ENCODE measurements around the gene ANKRD55.

The ANKRD55 gene

DNA sequence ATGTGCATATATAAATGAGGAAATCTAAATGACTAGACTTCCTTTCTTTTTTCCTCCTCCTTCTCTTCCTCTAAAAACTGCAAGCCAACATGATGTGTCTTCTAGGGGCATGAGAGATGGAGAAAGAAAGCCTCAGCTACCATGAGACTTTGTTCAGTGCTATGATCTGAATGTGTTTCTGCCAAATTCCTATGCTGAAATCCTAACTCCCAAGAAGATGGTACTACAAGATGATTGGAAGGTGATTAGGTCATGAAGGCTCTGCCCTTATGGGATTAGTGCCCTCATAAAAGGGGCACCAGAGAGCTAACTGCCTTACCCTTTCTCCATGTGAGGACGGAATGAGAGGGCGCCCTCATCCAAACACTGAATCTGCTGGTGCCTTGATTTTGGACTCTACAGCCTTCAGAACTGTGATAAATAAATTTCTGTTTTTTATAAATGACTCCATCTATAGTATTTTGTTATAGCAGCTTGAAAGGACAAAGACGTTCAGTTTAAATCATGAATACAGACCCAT is 166.1 kb downstream of the ANKRD55 start:
- no peak for TF ChIP-seq CTCF (conservative IDR thresholded peaks at IDR 0.05; ENCODE audit: low read depth, low read length)
- no peak overlapping the region for H3K4me3 ChIP-seq (ENCODE audit: low read length)
- no peak for DNase-seq (ENCODE audit: low read depth)

DNA sequence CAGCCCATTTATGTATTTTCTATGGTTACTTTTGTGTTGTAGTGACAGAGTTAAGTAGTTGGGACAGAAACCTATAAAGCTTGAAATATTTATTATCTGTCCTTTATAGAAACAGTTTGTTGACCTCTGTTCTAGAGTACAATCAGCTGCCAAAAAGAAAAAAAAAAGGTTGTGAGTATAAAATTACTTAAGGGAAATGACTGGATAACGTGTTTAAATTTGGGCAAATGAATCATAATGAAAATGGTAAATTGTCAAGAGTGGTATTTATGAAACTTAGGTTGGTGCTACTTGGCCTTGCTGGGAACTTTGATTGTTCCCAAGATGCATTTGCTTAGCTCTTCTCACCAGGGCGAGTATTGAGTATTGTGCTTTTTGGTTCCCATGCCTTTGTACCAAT is 168.1 kb downstream of the ANKRD55 start:
- no peak for DNase-seq (ENCODE audit: low read depth)
- TF ChIP-seq CTCF (conservative IDR thresholded peaks at IDR 0.05; ENCODE audit: low read depth, low read length) = no peak
- no peak overlapping the region for H3K4me3 ChIP-seq (ENCODE audit: low read length)

DNA sequence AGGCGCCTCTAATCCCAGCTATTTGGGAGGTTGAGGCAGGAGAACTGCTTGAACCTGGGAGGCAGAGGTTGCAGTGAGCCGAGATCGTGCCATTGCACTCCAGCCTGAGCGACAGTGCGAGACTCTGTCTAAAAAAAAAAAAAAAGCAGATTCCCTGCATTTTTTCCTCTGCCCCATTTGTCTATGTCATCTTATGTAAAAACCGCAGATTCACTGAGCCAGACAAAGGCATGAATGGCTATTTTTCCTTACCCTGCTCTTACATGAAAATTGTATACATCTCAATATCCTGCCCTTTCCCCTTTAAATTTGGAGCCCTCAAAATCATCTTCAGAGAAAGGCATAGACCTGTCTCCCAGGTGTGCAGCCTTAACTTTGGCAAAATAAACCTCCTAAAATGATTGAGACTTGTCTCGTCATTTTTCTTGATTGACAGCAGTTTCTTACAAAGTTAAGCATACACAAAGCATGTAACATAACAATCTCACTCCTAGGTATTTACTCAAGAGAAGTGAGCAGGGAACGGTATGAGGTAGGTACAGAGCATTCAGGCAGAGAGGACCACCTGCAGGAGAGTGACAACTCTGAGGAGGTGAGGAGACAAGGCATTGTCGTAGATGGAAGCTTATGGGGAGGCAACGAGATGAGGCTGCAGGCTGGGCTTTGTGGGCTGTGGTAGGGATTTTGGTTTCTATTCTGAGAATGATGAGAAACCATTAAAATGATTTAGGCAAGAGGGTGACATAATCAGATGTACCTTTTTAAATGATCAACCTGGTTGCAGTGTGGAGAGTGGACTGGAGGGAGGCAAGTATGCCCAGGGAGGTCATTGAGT is 172.6 kb downstream of the ANKRD55 start:
- no peak overlapping the region for H3K4me3 ChIP-seq (ENCODE audit: low read length)
- no peak for TF ChIP-seq CTCF (conservative IDR thresholded peaks at IDR 0.05; ENCODE audit: low read depth, low read length)
- no peak for DNase-seq (ENCODE audit: low read depth)

- TF ChIP-seq CTCF (conservative IDR thresholded peaks at IDR 0.05; ENCODE audit: low read depth, low read length) = no peak
- no peak for DNase-seq (ENCODE audit: low read depth)
- H3K4me3 ChIP-seq (ENCODE audit: low read length) = no peak overlapping the region
These were observed 173.3 kb downstream of the ANKRD55 start for GRCh38 chr5:56059854-56060253.

DNA sequence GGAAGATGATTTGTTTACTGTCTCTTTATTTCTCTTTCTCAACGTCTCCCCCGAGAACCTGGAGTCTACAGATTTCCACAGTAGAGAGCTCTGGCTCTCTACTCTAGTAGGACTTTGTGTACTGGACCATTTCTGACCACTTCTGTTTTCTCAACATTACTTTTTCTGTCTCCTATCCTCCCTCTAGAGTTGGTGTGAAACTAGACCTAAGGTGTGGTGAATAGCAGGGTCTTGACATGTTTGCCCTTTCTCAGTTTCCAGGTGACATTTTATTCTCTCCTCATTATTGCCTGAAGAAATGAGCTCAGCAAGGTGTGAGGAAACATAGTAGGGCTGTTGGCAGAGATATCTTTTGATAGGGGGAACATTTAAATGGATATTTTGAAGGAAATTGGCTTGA is 176.3 kb downstream of the ANKRD55 start:
- H3K4me3 ChIP-seq (ENCODE audit: low read length) = no peak overlapping the region
- DNase-seq (ENCODE audit: low read depth) = no peak
- no peak for TF ChIP-seq CTCF (conservative IDR thresholded peaks at IDR 0.05; ENCODE audit: low read depth, low read length)

DNA sequence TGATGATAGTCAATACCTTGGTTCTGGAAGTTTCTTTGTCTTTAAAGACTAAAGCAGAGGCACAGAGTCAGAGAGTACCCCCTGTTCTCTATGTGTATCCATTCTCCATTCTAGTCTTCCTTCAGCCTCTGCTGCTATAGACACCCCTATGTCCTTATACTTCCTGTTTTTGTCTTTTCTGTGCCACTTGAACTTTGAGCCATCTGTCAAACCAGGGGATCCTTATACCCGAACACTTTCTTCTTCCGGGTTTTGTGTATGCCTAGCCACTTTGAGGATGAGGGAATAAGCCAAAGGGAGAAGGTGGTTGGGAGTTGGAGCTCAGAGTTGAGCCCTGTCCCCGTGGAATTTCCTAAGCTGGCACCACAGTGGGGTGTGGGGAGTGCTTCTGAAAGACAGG is 177.3 kb downstream of the ANKRD55 start:
- TF ChIP-seq CTCF (conservative IDR thresholded peaks at IDR 0.05; ENCODE audit: low read depth, low read length) = no peak
- no peak overlapping the region for H3K4me3 ChIP-seq (ENCODE audit: low read length)
- DNase-seq (ENCODE audit: low read depth) = no peak

DNA sequence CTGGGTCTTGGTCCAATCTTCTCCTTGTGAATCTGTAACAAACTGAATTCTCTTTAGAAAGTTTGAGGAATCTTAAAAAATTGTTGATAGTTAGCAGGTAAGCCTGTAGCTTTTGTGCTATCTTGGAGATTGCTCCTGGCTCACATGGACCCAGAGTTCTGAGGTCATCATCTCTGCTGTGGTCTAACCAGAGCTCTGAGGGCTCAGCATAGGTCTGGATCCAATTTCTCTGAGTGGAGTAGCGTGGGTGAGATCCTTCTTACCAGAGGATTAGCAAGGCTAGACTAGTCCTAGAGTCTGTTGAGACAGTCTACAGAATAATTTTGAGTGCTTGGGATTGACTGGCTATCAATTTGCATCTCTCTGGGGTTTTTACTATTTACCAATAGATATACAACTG is 177.8 kb downstream of the ANKRD55 start:
- H3K4me3 ChIP-seq (ENCODE audit: low read length) = no peak overlapping the region
- DNase-seq (ENCODE audit: low read depth) = no peak
- no peak for TF ChIP-seq CTCF (conservative IDR thresholded peaks at IDR 0.05; ENCODE audit: low read depth, low read length)
